ENCODE results near the gene AFG1L.

DNA sequence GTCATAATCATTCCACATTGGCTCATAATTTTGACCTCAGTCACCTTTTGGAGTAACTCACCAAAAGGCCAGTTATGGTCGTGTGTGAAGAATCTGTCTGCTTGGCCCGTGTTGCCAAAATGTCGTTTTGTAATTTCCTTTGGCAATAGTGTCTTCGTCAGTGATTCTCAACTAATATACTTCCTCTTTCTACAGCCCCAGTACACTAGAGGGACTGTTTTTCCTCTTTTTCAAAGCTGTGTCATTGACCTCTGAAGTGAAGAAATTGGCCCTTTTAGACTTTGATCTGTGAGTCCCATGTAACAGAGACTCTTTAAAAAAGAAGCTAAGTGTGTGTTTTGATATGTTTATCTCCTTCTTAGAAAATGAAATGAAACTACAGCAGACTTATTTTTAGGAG is 271.0 kb downstream of the AFG1L start:
- TF ChIP-seq, protein P1, sequence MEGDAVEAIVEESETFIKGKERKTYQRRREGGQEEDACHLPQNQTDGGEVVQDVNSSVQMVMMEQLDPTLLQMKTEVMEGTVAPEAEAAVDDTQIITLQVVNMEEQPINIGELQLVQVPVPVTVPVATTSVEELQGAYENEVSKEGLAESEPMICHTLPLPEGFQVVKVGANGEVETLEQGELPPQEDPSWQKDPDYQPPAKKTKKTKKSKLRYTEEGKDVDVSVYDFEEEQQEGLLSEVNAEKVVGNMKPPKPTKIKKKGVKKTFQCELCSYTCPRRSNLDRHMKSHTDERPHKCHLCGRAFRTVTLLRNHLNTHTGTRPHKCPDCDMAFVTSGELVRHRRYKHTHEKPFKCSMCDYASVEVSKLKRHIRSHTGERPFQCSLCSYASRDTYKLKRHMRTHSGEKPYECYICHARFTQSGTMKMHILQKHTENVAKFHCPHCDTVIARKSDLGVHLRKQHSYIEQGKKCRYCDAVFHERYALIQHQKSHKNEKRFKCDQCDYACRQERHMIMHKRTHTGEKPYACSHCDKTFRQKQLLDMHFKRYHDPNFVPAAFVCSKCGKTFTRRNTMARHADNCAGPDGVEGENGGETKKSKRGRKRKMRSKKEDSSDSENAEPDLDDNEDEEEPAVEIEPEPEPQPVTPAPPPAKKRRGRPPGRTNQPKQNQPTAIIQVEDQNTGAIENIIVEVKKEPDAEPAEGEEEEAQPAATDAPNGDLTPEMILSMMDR (IDR thresholded peaks at IDR 0.05), result peak in 1 of 3 experiments; percentile 19
- TF ChIP-seq POLR2AphosphoS5 (IDR thresholded peaks at IDR 0.05; ENCODE audit: insufficient read depth in 1 of 2, low read depth in 1 of 2), result peak; percentile 14 to 81
